ENCODE results near the gene SNX20. TPM values are rescaled to one million over a fixed set of nuclear protein-coding genes. Genes with fewer than 3 reads are reported as not detected.

Gene SNX20
- total RNA-seq, 2 donors from 2014 or later = 44.0 to 58.9 TPM

DNA sequence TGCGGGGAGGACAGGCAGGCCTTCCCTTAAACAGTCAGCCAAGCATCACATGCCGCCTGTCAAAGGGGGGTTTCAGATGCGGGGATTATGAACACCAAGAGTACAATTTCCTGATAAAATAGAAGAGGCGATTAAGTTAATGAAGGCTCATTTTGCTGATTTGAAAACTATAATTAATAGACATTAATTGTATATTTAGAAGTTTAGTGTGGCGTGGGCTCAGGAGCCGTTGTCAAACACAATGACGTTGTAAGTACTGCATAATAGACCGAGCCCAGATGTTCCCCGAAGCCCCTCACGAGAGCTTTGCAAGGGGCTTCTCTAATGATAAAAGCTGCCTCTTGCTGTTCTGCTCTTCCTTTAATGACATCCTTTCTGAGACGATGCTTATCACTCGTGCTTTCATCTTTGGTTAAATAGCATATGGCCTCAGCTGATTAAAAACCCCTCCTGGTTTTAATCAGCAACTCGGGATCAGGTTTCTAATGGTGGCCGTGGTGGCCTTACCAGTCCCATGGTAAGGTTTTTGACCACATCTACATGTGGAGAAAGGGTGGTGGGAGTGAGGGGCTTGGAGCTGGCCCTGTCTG lies 28.2 kb downstream of the SNX20 start:
- no peak overlapping the region for H3K27ac Mint-ChIP-seq
- ATAC-seq = no peak
- no peak for DNase-seq
- H3K27me3 Mint-ChIP-seq = no peaks in the 10 kb centered on the region
- no peaks in the 10 kb centered on the region for H3K9me3 ChIP-seq (ENCODE audit: control insufficient read depth, low read length, poor library complexity, severe bottlenecking)
- H3K36me3 Mint-ChIP-seq (ENCODE audit: low read depth) = peaks cover 3% of the 10 kb centered on the region
- no peak overlapping the region for H3K4me3 Mint-ChIP-seq
- peaks cover 3% of the 10 kb centered on the region for H3K4me1 Mint-ChIP-seq

DNA sequence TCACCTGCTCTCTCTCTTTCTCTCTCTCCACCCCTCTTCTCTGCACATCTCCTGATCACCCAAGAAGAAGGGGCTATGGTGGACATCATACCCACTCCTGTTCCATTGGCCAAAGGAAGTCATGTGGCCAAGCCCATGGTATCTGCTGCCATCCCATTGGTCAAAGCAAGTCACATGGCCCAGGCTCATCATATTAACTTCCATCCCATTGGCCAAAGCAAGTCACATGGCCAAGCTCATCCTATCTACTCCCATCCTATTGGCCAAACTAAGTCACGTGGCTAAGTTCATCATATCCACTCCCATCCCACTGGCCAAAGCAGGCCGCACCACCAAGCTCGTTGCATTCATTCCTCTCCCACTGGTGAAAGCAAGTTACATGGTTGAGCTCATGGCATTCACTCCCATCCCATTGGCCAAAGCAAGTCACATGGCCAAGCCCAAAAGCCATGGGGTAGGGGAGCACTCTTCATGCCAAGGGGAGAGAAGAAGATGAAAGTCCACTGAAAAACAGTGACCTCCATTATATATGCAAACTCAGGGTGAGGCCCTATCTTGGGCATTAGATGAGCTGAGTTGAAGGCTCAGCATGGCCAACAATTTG lies 29.2 kb downstream of the SNX20 start:
- no peak overlapping the region for H3K27ac Mint-ChIP-seq
- H3K4me1 Mint-ChIP-seq = peaks cover 3% of the 10 kb centered on the region
- DNase-seq (no peak), ATAC-seq (no peak)
- no peaks in the 10 kb centered on the region for H3K9me3 ChIP-seq (ENCODE audit: control insufficient read depth, low read length, poor library complexity, severe bottlenecking)
- no peaks in the 10 kb centered on the region for H3K27me3 Mint-ChIP-seq
- H3K36me3 Mint-ChIP-seq (ENCODE audit: low read depth) = peaks cover 3% of the 10 kb centered on the region
- no peak overlapping the region for H3K4me3 Mint-ChIP-seq

DNA sequence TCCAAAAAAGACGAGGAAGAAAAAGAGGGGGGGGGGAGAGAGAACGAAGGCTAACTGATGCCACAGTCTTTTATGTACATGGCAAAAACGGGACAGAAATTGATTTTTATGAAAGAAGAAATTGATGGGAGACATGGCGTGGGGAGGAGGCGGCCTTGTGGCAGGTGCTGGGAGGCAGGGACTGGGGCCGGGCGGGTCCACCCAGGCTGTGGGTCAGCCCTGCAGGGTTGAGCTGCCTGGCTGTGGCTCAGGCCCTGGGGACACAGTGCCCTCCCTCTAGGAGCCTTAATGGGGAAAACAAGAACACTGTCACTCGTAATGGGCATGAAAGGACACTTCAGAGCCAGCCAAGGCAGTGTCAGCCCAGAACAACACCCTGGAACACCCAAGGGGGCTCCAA lies 34.8 kb downstream of the SNX20 start:
- Mint-ChIP-seq H3K27ac (no peak overlapping the region), H3K4me3 (no peak overlapping the region), H3K27me3 (no peaks in the 10 kb centered on the region)

DNA sequence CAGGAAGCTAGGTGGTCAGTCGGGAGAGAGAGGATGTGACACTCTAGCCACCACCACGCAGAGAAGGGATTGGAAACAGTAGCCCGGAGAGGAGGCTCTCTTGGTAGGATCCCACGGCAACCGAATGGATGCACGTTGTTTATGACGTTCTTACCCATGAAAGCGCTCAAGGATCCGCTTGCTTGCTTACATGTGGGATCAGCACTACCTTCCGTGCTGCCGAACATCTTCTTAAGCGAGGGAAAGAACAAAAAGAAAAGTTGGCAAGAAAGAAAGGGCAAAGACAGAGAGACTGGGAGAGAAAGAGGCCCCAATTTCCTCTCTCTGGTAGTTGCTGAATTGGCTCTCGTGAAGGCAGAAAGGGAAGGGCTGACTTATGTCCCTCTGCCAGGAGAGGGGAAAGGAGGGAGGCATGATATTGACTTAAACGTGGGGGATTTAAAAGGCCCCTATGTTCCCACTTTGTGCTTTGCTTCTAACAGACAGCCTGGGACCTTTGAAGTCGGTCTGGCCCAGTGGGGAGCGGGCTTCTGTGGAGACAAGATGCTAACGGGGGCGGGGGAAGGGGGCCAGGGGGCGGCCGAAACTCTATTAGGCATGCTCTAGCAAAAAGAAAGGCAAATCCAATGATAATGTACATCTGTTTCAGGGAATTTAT lies 35.4 kb downstream of the SNX20 start:
- no peaks in the 10 kb centered on the region for H3K27me3 Mint-ChIP-seq
- ATAC-seq = no peak
- H3K9me3 ChIP-seq (ENCODE audit: control insufficient read depth, low read length, poor library complexity, severe bottlenecking) = no peaks in the 10 kb centered on the region
- DNase-seq = no peak
- H3K4me1 Mint-ChIP-seq = peaks cover 8% of the 10 kb centered on the region
- H3K4me3 Mint-ChIP-seq = no peak overlapping the region
- no peak overlapping the region for H3K27ac Mint-ChIP-seq
- H3K36me3 Mint-ChIP-seq (ENCODE audit: low read depth) = peaks cover 3% of the 10 kb centered on the region

More for the DNA sequence above, 34.8 kb downstream of the SNX20 start:
- no peak for ATAC-seq
- peaks cover 3% of the 10 kb centered on the region for H3K36me3 Mint-ChIP-seq (ENCODE audit: low read depth)
- peaks cover 8% of the 10 kb centered on the region for H3K4me1 Mint-ChIP-seq
- H3K9me3 ChIP-seq (ENCODE audit: control insufficient read depth, low read length, poor library complexity, severe bottlenecking) = no peaks in the 10 kb centered on the region
- no peak for DNase-seq

DNA sequence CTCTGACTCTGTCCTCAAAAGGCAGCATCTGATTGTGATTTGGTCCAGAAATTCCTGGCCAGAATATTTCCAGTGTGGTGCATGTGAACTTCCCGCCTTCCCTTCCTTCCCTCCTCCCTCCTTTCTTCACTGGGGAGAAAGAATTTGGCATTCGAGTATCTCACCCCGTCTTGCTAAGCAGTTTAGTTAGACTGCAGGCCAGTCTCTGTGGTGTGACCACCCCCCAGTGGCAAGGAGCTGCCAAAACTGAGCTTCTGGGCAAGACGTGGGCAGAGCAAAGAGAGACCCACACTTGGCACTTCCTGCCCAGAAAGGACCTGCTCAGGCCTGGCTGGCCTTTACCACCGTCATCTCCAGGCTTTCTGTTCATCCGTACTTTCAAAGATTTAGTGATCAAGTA lies 36.4 kb downstream of the SNX20 start:
- no peak overlapping the region for H3K4me3 Mint-ChIP-seq
- no peak overlapping the region for H3K27ac Mint-ChIP-seq
- H3K36me3 Mint-ChIP-seq (ENCODE audit: low read depth) = no peaks in the 10 kb centered on the region

DNA sequence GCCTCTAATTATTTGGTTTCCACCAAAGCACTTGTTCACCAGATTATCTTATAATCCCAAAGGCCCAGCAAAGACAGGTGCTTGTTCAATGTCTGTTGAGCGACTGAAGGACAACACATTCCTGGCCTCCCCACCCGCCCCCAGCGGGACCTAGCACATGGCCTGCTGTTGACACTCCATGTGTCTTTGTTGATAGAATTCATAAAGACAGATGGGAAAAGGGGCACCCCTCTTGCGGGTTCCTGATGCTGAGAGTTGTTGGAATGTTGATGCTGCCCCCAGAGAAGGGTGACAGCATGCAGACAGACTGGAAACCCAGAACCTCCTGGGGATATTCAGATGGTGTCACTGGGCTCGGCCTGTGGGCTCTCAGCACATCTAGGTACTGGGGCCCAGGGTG lies 36.9 kb downstream of the SNX20 start:
- H3K9me3 ChIP-seq (ENCODE audit: control insufficient read depth, low read length, poor library complexity, severe bottlenecking) = no peaks in the 10 kb centered on the region
- no peak for ATAC-seq
- Mint-ChIP-seq H3K4me3 (no peak overlapping the region), H3K4me1 (peaks cover 5% of the 10 kb centered on the region), H3K27me3 (no peaks in the 10 kb centered on the region), H3K27ac (no peak overlapping the region), H3K36me3 (ENCODE audit: low read depth) (no peaks in the 10 kb centered on the region)
- DNase-seq = no peak

More for the DNA sequence above, 36.4 kb downstream of the SNX20 start:
- H3K9me3 ChIP-seq (ENCODE audit: control insufficient read depth, low read length, poor library complexity, severe bottlenecking) = no peaks in the 10 kb centered on the region
- H3K27me3 Mint-ChIP-seq = no peaks in the 10 kb centered on the region
- H3K4me1 Mint-ChIP-seq = peaks cover 5% of the 10 kb centered on the region
- no peak for DNase-seq
- peak; percentile 62 for ATAC-seq

DNA sequence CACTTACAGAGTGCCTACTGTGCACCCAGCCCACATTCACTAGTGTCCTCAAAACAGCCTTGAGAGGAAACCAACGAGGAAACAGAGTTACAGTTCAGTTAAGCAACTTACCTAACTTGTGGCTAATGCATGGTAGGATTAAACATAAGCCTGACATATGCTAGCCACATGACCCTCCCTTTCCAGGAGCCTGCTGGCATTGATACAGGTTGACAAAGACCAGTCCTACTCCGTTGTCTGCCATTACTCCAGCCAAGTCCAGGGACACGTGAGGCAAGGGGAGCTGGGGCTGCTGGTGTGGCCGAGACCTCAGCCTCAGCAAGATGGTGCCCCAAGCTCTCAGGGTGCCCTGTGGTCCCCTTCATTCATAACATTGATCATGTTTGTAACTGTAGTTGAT lies 37.9 kb downstream of the SNX20 start:
- Mint-ChIP-seq H3K27ac (no peak overlapping the region), H3K4me3 (no peak overlapping the region), H3K36me3 (ENCODE audit: low read depth) (no peaks in the 10 kb centered on the region), H3K4me1 (peaks cover 5% of the 10 kb centered on the region), H3K27me3 (no peaks in the 10 kb centered on the region)
- DNase-seq = no peak
- H3K9me3 ChIP-seq (ENCODE audit: control insufficient read depth, low read length, poor library complexity, severe bottlenecking) = no peaks in the 10 kb centered on the region
- no peak for ATAC-seq

DNA sequence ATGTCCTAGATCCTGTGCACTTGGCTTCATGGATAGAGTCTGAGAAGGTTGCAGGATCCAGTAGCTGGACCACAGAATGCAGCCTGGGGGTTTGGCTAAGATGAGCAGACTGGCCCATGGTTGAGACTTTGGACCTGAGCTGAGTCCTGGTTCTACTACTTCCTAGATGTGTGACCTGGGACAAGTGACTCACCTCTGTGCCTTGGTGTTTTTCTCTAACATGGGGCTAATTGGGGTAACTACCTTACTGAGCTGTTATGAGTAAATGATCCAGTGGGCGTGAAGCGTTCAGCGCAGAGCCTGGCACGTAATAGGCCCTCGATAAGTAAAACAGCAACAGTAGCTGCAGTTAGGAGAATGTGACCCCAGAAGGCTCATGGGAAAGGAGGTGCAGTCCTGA lies 38.8 kb downstream of the SNX20 start:
- Mint-ChIP-seq H3K27ac (no peak overlapping the region), H3K27me3 (no peaks in the 10 kb centered on the region), H3K36me3 (ENCODE audit: low read depth) (no peaks in the 10 kb centered on the region), H3K4me3 (no peak overlapping the region), H3K4me1 (peaks cover 7% of the 10 kb centered on the region)
- DNase-seq = no peak
- ATAC-seq = no peak
- no peaks in the 10 kb centered on the region for H3K9me3 ChIP-seq (ENCODE audit: control insufficient read depth, low read length, poor library complexity, severe bottlenecking)

DNA sequence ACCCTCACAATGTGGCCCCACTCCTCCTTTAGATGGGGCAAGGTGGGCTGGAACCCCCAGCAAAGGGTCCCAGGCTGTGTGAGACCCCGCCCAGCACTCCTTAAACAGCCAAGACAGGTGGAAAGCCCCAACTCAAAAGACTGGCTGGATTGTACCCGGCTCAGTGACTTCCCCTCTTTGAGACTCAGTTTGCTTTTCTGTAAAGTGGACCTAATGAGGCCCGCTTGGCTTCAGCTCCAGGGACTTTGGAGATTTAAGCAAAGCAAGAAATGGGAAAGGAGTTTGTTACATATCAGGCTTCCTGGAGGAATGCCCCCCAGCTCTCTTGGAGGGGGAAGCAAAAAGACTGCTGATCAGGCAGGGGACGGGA lies 39.3 kb downstream of the SNX20 start:
- Mint-ChIP-seq H3K27me3 (no peaks in the 10 kb centered on the region), H3K36me3 (ENCODE audit: low read depth) (no peaks in the 10 kb centered on the region), H3K27ac (no peak overlapping the region), H3K4me1 (peaks cover 8% of the 10 kb centered on the region), H3K4me3 (no peak overlapping the region)
- ATAC-seq (no peak), DNase-seq (no peak)
- no peaks in the 10 kb centered on the region for H3K9me3 ChIP-seq (ENCODE audit: control insufficient read depth, low read length, poor library complexity, severe bottlenecking)

DNA sequence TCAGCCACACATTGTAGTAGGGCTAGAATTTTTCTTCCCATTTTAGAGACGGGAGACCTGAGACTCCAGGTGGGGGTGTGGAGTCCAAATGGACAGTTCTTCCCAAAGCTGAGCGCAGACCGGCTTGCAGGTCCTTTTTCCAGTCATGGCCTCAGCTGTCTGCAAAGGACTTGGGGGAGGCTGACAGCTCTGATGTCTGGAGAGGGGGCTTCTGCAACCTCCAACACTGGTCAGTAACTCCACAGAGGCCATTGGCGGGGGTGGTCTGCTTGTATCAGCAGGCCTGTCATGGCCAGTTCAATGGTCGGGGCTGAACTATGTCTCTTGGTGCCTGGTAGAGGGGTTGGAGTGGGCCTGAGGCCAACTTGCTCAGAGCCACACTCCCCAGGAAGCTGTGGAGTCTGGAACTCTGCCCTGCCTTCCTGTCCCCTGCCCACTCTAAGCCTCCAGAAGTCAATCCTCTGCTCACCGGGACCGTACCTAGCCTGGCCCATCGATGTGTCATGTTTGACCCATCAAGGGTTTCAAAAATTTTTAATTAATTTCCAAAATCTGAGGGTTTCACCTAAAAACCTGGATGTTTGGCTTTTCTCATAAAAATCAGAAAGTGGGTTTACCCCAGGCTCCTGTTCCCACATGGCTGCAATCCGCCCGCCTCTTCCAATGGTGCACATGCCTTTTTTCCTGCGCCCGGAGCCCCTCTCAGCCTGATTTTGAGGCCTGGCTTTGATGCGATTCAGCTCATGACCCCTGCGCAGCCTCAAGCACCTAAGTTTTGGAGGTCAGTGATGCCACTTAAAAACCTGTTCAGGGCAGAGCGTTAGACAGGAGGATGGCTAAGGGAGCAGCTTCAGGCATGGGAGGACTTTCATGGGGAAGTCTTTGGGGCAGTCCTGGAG lies 39.9 kb downstream of the SNX20 start:
- H3K27ac Mint-ChIP-seq = no peak overlapping the region
- H3K36me3 Mint-ChIP-seq (ENCODE audit: low read depth) = no peaks in the 10 kb centered on the region
- DNase-seq = no peak
- H3K4me3 Mint-ChIP-seq = no peak overlapping the region
- no peaks in the 10 kb centered on the region for H3K27me3 Mint-ChIP-seq
- H3K9me3 ChIP-seq (ENCODE audit: control insufficient read depth, low read length, poor library complexity, severe bottlenecking) = no peaks in the 10 kb centered on the region
- no peak for ATAC-seq
- H3K4me1 Mint-ChIP-seq = peaks cover 8% of the 10 kb centered on the region

DNA sequence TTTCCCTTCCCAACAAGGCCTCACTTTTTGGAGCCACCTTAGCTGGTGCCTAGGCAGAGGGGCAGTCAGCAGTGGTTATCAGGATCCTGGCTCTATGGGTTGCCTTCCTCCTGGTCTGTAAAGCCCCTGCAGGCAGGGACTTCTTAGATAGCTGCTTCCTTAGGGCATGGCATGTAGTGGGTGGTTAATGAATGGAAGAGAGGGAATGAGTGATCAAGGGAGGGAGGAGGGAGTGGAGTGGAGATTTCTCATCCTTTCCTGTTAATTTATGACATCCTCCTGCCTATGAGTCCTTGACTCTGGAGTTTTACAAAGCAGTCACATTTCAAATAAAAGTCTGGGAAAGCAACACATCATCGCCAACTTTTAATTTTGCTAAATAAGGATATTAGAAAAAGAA lies 40.7 kb downstream of the SNX20 start:
- Mint-ChIP-seq H3K27me3 (no peaks in the 10 kb centered on the region), H3K27ac (no peak overlapping the region), H3K4me3 (no peak overlapping the region), H3K4me1 (peaks cover 10% of the 10 kb centered on the region), H3K36me3 (ENCODE audit: low read depth) (no peaks in the 10 kb centered on the region)
- DNase-seq (no peak), ATAC-seq (no peak)
- no peaks in the 10 kb centered on the region for H3K9me3 ChIP-seq (ENCODE audit: control insufficient read depth, low read length, poor library complexity, severe bottlenecking)

DNA sequence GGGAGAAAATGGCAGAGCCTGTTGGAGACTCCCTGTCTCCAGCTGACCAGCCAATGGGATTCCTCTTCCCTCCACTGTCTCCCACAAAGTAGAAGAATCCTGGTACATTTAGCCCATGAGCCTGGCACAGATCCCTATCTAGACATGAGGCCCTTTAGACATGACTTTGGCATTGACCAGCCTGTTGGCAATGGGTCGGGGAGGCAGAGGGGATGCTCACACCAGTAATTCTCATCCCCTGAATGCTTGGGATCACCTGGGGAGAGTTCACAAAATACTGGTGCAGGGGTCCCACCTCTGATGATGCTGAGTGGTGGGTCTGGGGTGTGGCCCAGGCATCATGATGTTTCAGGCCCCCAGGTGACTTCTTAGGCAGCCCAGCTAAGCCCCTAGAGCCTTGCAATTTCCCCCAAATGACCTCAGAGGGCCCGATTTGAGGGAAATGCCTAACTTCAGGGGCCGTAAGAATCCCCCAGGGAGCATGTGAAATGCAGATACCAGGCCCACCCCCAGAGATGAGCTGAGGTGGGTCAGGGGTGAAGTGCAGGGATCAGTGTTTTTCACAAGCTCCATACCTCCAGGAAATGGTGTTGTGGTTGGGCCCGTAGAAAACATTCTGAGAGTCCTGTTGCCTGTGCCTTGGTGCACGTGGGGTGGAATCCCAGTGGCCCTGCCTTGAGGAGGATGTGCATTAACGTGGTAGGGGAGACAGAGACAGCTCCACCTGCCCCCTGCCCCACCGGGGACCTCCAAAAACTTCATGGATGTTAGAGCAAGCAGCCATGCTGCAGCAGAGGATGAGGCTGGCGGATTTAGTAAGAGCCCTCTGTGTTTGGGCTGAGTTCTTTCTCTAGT lies 42.1 kb downstream of the SNX20 start:
- no peak for ATAC-seq
- Mint-ChIP-seq H3K4me1 (peaks cover 6% of the 10 kb centered on the region), H3K36me3 (ENCODE audit: low read depth) (peaks cover 4% of the 10 kb centered on the region), H3K27ac (no peak overlapping the region), H3K4me3 (no peak overlapping the region), H3K27me3 (no peaks in the 10 kb centered on the region)
- no peak for DNase-seq
- H3K9me3 ChIP-seq (ENCODE audit: control insufficient read depth, low read length, poor library complexity, severe bottlenecking) = no peaks in the 10 kb centered on the region
